Psoas muscle (tissue), 8 donors: Measurements from ENCODE around the gene BMPR1A. TPM values are rescaled to one million over a fixed set of nuclear protein-coding genes. Genes with fewer than 3 reads are reported as not detected.
A peak's percentile ranks its signal among the peaks of the same experiment; 100 is the strongest.

Source experiments
- ATAC-seq, 4 donors: fragments of 200-7000 bp; cut with Tn5 transposase; one replicate each; pipeline ENCODE4 v1.9.1; 2020; ENCODE audit warnings: moderate library complexity in 3 of 4, mild to moderate bottlenecking in 2 of 4
- DNase-seq, 2 donors: peaks; one replicate each; pipeline ENCODE4 v3.0.0-alpha.2; 2020
- H3K27ac ChIP-seq: fragments of 200-600 bp; one replicate; pipeline ENCODE4 v1.8.0; 2022
- H3K27me3 ChIP-seq, 3 donors: fragments of 200-600 bp in 1 of 3; one replicate each; pipeline versions ENCODE4 v1.6.1 to v1.8.0; 2013 to 2022; ENCODE audit warnings: low read length in 2 of 3, mild to moderate bottlenecking in 2 of 3, moderate library complexity in 1 of 3; ENCODE audit not compliant: insufficient read depth in 3 of 3
- H3K36me3 ChIP-seq, 2 donors: fragments of 200-600 bp in 1 of 2; one replicate each; pipeline versions ENCODE4 v1.6.1 to v1.8.0; 2013 to 2022; ENCODE audit warnings: low read depth in 1 of 2, mild to moderate bottlenecking in 1 of 2, moderate library complexity in 1 of 2; ENCODE audit not compliant: insufficient read depth in 1 of 2
- H3K4me1 ChIP-seq: fragments of 200-600 bp; one replicate; pipeline ENCODE4 v1.8.0; 2022
- H3K4me3 ChIP-seq: fragments of 200-600 bp; one replicate; pipeline ENCODE4 v1.8.0; 2022; ENCODE audit warnings: mild to moderate bottlenecking
- H3K9me3 ChIP-seq: fragments of 200-600 bp; one replicate; pipeline ENCODE4 v1.8.0; 2022
- WGBS, 3 donors: extraction: QIAGEN DNeasy Blood & Tissue Kit; methylation state at CpG; one replicate each; pipeline versions ENCODE4 v1.1.6 to v1.1.7; 2013; 5-methylcytosine and 5-hydroxymethylcytosine counted together
- intact Hi-C, 2 donors: fragments of 100-400 bp; cut with DNase I; formaldehyde crosslinking; loops; one replicate each; pipeline versions ENCODE4 v1.11.0 to v1.14.2; 2022
- polyA plus RNA-seq, 3 donors: library from polyadenylated mRNA; stranded (reverse); fragments of 200-250 nt; gene quantifications; one replicate each; pipeline ENCODE4 v1.2.3, GENCODE V29; 2013
- total RNA-seq, 4 donors: library from RNA; stranded (reverse); fragmentation: NEBNext Ultra II Directional in 2 of 4; extraction: Animal tissue kit (Norgen Biotek cat#: 25700) in 2 of 4; gene quantifications; one replicate each; pipeline versions ENCODE4 v1.2.1 to v1.2.4, GENCODE V29; 2021 to 2023
- TF ChIP-seq, protein P1 (sequence below): fragments of 200-600 bp; IDR thresholded peaks from one replicate; pipeline ENCODE4 v1.8.0; 2022; ENCODE audit warnings: antibody characterized with exemption
- donor health status: healthy with polysubstance abuse.
- donor health status: DM: no; HTN: no; CAD: no; lungs with moderate emphysema.
- donor health status: Bipolar disorder and iron deficiency.
- donor health status: healthy.
- donor health status: DM: yes; HTN: yes; CAD: no.
- donor health status: DM: no; HTN: no; CAD: no.
- donor health status: DM: no; HTN: no; CAD: no.
- donor health status: DM: yes; HTN: yes; CAD: no.

The BMPR1A gene
- total and polyA plus RNA-seq, 7 donors: 4.6 to 30.0 (median 22.7) TPM

DNA sequence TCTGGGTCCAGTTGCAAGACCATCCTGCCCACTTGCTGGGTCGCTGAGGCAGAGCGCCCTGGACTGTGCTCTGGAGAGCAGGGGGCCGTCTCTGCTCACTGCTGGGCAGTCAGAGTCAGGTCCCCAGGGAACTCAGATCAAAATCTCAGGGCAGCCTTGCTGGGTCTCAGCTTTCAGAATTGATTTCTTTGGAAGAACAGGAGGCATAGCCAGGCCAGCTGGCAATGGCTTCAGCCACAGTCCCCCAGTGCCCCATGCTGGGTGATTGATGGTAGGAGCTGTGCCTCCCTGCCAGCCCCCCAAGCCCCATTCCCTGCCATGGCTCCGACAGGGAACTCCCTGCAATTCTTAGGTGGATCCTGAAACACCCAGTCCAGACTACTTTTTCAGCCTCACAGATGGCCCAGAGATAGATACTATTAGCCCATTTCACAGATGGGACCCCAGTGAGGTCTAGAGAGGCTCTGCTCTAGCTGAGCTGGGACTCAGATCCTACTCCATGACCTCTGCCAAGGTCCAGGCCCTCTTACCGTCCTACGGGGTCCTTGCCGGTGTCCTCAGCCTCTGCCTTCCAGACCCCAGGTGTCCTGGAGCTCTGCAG, 200.5 kb downstream of the BMPR1A start:
- Histone ChIP-seq H3K36me3 (no peaks in the 10 kb centered on the region), H3K4me3 (peak overlapping the region; percentile 59), H3K4me1 (no peaks in the 10 kb centered on the region), H3K9me3 (no peaks in the 10 kb centered on the region), H3K27ac (peak overlapping the region; percentile 65), H3K27me3 (no peaks in the 10 kb centered on the region)
- WGBS, 3 donors: 60 to 76% (median 67%) methylated on average over 7 of the region's 7 CpGs
- DNase-seq (no peak), ATAC-seq (no peak)
- intact Hi-C loops: no loop called here
- TF ChIP-seq, protein P1, sequence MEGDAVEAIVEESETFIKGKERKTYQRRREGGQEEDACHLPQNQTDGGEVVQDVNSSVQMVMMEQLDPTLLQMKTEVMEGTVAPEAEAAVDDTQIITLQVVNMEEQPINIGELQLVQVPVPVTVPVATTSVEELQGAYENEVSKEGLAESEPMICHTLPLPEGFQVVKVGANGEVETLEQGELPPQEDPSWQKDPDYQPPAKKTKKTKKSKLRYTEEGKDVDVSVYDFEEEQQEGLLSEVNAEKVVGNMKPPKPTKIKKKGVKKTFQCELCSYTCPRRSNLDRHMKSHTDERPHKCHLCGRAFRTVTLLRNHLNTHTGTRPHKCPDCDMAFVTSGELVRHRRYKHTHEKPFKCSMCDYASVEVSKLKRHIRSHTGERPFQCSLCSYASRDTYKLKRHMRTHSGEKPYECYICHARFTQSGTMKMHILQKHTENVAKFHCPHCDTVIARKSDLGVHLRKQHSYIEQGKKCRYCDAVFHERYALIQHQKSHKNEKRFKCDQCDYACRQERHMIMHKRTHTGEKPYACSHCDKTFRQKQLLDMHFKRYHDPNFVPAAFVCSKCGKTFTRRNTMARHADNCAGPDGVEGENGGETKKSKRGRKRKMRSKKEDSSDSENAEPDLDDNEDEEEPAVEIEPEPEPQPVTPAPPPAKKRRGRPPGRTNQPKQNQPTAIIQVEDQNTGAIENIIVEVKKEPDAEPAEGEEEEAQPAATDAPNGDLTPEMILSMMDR: no peak

DNA sequence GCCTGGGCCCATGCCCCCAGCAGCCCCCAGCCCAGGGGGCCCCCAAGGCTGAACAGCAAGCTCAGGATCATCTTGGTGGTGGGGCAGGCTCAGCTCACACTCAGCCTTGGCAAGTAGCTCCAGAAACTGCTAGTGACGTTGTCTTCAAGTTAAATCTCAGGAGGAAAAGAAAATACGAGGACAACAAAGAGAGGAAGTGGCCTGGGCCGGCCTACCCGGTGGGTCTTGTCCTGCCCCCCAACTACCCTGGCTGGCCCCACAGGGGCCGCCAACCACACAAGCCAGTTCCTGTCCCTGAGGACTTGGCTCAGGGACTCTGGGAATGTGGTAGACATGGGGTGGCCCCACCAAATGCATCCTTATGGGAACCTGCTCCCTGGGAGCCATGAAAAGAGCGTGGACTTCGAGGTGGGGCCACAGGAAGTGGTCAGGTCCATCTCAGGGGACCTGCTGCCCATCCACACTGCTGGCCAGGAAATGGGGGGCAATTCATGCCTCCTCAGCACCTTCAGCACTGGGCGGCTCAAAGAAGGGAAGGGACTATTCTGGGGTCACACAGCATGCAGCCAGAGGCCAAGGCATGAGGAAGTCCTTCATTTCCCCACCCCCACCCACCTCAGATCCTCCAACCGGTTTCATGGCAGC, 201.2 kb downstream of the BMPR1A start, which contains the start of gene MMRN2:
Gene MMRN2 (minus strand): TSS at position 145 of the 645 bp plus-strand sequence. CDS start 74 bp downstream, at position 71.
- TF ChIP-seq, protein P1: no peak
- Histone ChIP-seq H3K9me3 (no peaks in the 10 kb centered on the region), H3K4me3 (peak within 1 kb of the TSS; percentile 59), H3K27me3 (no peaks in the 10 kb centered on the region), H3K27ac (peak within 1 kb of the TSS; percentile 65), H3K36me3 (no peaks in the 10 kb centered on the region), H3K4me1 (no peaks in the 10 kb centered on the region)
- peak in 1 of 2 donors; percentile 63 for DNase-seq
- intact Hi-C loops: no loop called here
- ATAC-seq: no peak
- 56 to 62% (median 59%) methylated on average over 9 of the region's 9 CpGs for WGBS, 3 donors

DNA sequence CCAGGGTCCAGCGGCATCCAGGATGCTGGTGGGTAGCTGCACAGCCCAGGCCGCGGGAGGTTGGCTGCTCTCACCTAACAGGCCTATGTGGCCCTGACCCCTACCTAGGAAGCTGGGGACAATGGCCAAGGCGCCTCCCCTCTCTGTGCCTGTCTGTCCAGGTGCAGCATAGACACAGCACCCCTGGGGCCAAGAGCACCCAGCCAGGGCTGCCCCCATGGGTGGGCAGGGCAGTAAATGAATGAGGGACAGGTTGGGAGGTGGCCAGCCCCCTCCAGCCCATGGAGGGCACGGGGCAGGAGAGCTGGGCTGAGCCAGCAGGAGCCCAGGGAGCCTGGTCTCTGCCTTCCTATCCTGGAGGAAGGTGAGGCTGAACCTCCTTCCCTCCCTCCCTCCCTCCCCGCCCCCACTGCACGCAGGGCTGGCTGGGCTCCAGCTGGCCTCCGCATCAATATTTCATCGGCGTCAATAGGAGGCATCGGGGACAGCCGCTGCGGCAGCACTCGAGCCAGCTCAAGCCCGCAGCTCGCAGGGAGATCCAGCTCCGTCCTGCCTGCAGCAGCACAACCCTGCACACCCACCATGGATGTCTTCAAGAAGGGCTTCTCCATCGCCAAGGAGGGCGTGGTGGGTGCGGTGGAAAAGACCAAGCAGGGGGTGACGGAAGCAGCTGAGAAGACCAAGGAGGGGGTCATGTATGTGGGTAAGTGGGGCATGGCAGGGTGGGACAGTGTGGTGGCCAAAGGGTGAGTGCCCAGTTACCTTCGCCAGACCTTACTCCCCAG, 201.9 kb downstream of the BMPR1A start, which contains the start of gene SNCG:
Gene SNCG (plus strand): TSS at position 484 of the 785 bp plus-strand sequence. CDS start 99 bp downstream, at position 583.
- Histone ChIP-seq H3K36me3 (no peaks in the 10 kb centered on the region), H3K27me3 (no peaks in the 10 kb centered on the region), H3K4me1 (no peaks in the 10 kb centered on the region), H3K9me3 (no peaks in the 10 kb centered on the region), H3K4me3 (peak within 1 kb of the TSS; percentile 59), H3K27ac (peak within 1 kb of the TSS; percentile 65)
- DNase-seq: peak in 1 of 2 donors; percentile 68
- no peak for ATAC-seq
- WGBS, 3 donors: 35 to 47% (median 42%) methylated on average over 19 to 22 of the region's 22 CpGs
- TF ChIP-seq, protein P1: no peak
- intact Hi-C loops: no loop called here

DNA sequence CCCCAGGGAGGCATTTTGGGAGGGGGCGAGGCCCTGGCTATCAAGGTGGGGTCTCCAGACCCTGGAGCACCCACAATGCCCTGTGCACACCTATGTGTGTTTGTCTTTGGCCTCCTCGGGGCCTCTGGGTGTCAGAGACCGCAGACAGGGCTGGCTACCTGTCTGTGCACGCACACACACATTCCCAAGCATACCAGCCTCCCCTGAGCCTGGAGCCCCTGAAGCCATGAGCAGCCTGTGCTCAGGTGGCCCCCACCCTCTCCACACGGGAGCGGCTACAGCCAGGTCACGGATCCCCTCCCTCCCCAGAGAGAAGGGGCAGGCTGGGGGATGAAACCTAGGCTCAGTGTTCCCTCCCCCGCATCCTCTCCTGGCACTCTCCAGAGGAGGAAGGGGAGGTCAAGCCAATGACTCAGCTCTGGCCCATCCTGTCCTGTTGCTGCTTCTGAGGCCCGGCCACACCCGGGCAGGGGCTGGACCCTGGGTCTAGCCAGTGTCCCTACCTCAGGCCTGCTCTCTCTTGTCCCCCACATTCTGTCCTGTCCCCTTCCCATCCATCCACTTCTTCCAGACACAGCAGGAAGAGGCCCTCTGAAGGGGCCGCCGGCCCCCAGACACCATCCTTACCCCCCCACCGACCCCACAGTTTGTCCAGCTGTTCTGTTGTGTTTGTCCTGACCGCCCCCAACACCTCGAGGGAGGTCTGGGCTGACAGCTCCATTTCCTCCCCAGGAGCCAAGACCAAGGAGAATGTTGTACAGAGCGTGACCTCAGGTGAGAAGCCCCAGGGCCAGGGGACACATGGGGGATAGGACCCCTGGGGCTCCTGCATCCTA, 202.7 kb downstream of the BMPR1A start:
- no peaks in the 10 kb centered on the region for H3K9me3 ChIP-seq
- H3K36me3 ChIP-seq: no peaks in the 10 kb centered on the region
- 54 to 66% (median 58%) methylated on average over 15 to 16 of the region's 16 CpGs for WGBS, 3 donors
- H3K27me3 ChIP-seq: no peaks in the 10 kb centered on the region
- ATAC-seq: peak; percentile 35 to 52 (median 46)
- H3K4me3 ChIP-seq: peak overlapping the region; percentile 59
- intact Hi-C loops: no loop called here
- no peaks in the 10 kb centered on the region for H3K4me1 ChIP-seq
- peak overlapping the region; percentile 65 for H3K27ac ChIP-seq
- DNase-seq: peak; percentile 62 to 68
- TF ChIP-seq, protein P1: no peak
